H1 (cell line): ENCODE measurements around the gene PDHX. TPM values are rescaled to one million over a fixed set of nuclear protein-coding genes. Genes with fewer than 3 reads are reported as not detected.

Source experiments
- BRCA1 ChIP-seq: IDR thresholded peaks from 2 replicates; pipeline ENCODE4 v1.6.1; 2012; ENCODE audit warnings: low read depth, low read length, improper control_type of control experiment
- SAP30 ChIP-seq: fragments of 300-600 bp; sonication (generic); IDR thresholded peaks from 2 replicates; pipeline ENCODE4 v1.7.1; 2012; ENCODE audit warnings: low read length, moderate library complexity, mild to moderate bottlenecking, inconsistent platforms; ENCODE audit not compliant: insufficient read depth, insufficient replicate concordance
- SP2 ChIP-seq: IDR thresholded peaks from 2 replicates; pipeline ENCODE4 v1.6.1; 2012; ENCODE audit warnings: mild to moderate bottlenecking, low read length, inconsistent platforms
- SUZ12 ChIP-seq: fragments of 200-600 bp; sonication (generic); IDR thresholded peaks from 2 replicates; pipeline ENCODE4 v1.6.1; 2012; ENCODE audit warnings: mild to moderate bottlenecking, inconsistent platforms, low read length, moderate library complexity, mixed read lengths
- polyA plus RNA-seq, 7 experiments: library from polyadenylated mRNA; depleted of rRNA in 3 of 7; stranded (reverse) in 5 of 7; unstranded in 2 of 7; fragments of >200 nt in 5 of 7; fragments of 200-250 nt in 2 of 7; gene quantifications; 1 replicate in 5 of 7; 2 replicates in 1 of 7; 4 replicates in 1 of 7; pipeline versions ENCODE4 v1.2.1 to v1.2.3, GENCODE V29; 2011 to 2013; ENCODE audit warnings: missing spikeins in 2 of 7, mixed read lengths in 2 of 7
- total RNA-seq: library from RNA; stranded (reverse); fragmentation: NEBNext Ultra II Directional; extraction: Animal tissue kit (Norgen Biotek cat#: 25700); gene quantifications from 2 replicates; pipeline ENCODE4 v1.2.1, GENCODE V29; 2021

PDHX gene
- total and polyA plus RNA-seq, 2 of the 8 experiments (the other 6 are each of a cell fraction or from before 2014, with no cell fraction given): 12.4 to 51.9 TPM

- TF ChIP-seq SAP30 (no peak), SP2 (no peak), BRCA1 (no peak), SUZ12 (no peak)
Observed at GRCh38 chr11:34948696-34949095, 32.3 kb downstream of the PDHX start (continued).
